ENCODE results near the gene USP44. TPM values are rescaled to one million over a fixed set of nuclear protein-coding genes. Genes with fewer than 3 reads are reported as not detected.

The USP44 gene
- total and polyA plus RNA-seq, 2 of the 13 experiments (the other 11 are each of a cell fraction or from before 2014, with no cell fraction given) = 0.05 to 0.07 TPM

DNA sequence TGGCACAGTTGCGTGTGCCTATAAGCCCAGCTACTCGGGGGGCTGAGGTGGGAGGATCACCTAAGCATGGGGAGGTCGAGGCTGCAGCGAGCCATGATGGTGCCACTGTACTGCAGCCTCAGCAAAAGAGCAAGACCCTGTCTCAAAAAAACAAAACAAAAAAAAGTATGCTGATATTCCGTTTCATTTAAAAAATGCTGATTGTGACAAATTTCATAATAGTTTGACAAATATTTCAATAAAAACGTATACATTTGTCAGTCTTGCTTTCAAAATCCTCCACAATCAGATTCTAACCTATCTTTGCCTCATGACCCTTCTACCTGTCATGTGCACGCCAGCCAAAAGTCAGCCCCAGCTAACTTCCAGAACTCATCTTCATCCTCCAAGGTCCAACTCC, 9.8 kb downstream of the USP44 start (continued):
- TF ChIP-seq KLF16 (CRISPR knock-in tag; IDR thresholded peaks at IDR 0.05) = no peak

DNA sequence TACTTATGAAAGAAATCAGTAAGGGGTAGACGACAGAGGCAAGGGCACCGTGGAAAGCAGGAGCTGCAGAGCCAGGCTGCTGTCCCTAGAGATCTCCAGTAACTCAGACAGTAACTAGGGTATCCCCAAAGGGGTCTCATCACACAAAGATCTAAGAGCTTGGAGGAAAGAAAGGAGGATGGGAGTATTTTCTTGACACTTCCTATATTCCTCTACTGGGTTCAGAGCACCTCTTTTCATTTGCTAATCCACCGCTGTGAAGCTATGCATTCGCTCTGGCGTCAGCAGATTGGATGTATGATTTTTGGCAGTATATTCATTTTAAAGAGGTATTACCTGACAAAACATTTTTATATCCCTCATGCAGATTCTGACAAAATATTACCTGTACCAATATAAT, 12.6 kb downstream of the USP44 start:
- FAIRE-seq (no peak), ATAC-seq (no peak), DNase-seq (ENCODE audit: low spot score) (no peak)
- intact Hi-C loops (cut with micrococcal nuclease; ENCODE audit: unreplicated experiment) = no loop called here
- Histone ChIP-seq H2AFZ (ENCODE audit: low read length) (no peak overlapping the region), H3K4me3 (replicated peaks in 1 of 3; ENCODE audit: insufficient read depth in 1 of 3, low read depth in 2 of 3, low read length in 3 of 3) (no peak overlapping the region), H3K4me2 (ENCODE audit: low read depth, low read length) (no peak overlapping the region), H3K27ac (ENCODE audit: extremely low read length, insufficient read depth, low read length) (no peak overlapping the region), H3K4me1 (ENCODE audit: insufficient read depth, low read length) (no peaks in the 10 kb centered on the region), H3K79me2 (ENCODE audit: insufficient read depth, low read length) (no peaks in the 10 kb centered on the region), H3K36me3 (replicated peaks in 1 of 2; ENCODE audit: control insufficient read depth in 1 of 2, insufficient read depth in 2 of 2, low read length in 2 of 2) (no peaks in the 10 kb centered on the region), H3K27me3 (ENCODE audit: control insufficient read depth in 1 of 2, insufficient read depth in 2 of 2, low read length in 2 of 2) (peaks cover 0 to 9% of the 10 kb centered on the region in 2 experiments; a peak in 2 of 5 replicates), H4K20me1 (ENCODE audit: insufficient read depth, low read length) (no peaks in the 10 kb centered on the region), H3K9ac (ENCODE audit: insufficient read depth, low read depth, low read length) (no peak overlapping the region), H3K9me3 (ENCODE audit: low read length) (no peaks in the 10 kb centered on the region)
- no TSS peak for BruUV-seq (replicated peaks)
- TF ChIP-seq ZNF607 (CRISPR knock-in tag; IDR thresholded peaks at IDR 0.05; ENCODE audit: borderline replicate concordance) (no peak), ATF7 (IDR thresholded peaks at IDR 0.05) (no peak), ATF7 (CRISPR knock-in tag; IDR thresholded peaks at IDR 0.05) (no peak), TMF1 (CRISPR knock-in tag; IDR thresholded peaks at IDR 0.05; ENCODE audit: low read depth) (no peak), RAD21 (CRISPR knock-in tag; IDR thresholded peaks at IDR 0.05) (no peak), ZC3H4 (CRISPR knock-in tag; IDR thresholded peaks at IDR 0.05; ENCODE audit: borderline replicate concordance) (no peak), ZFP1 (CRISPR knock-in tag; IDR thresholded peaks at IDR 0.05) (no peak), NONO (IDR thresholded peaks at IDR 0.05) (no peak), NONO (CRISPR knock-in tag; conservative IDR thresholded peaks at IDR 0.05) (no peak), ZNF556 (CRISPR knock-in tag; IDR thresholded peaks at IDR 0.05; ENCODE audit: borderline replicate concordance) (no peak), PHF5A (CRISPR knock-in tag; IDR thresholded peaks at IDR 0.05; ENCODE audit: low read depth, unreplicated experiment) (no peak), ZNF432 (CRISPR knock-in tag; IDR thresholded peaks at IDR 0.05; ENCODE audit: borderline replicate concordance) (no peak), HES4 (CRISPR knock-in tag; IDR thresholded peaks at IDR 0.05; ENCODE audit: borderline replicate concordance) (no peak)
- TF ChIP-seq, protein P1, sequence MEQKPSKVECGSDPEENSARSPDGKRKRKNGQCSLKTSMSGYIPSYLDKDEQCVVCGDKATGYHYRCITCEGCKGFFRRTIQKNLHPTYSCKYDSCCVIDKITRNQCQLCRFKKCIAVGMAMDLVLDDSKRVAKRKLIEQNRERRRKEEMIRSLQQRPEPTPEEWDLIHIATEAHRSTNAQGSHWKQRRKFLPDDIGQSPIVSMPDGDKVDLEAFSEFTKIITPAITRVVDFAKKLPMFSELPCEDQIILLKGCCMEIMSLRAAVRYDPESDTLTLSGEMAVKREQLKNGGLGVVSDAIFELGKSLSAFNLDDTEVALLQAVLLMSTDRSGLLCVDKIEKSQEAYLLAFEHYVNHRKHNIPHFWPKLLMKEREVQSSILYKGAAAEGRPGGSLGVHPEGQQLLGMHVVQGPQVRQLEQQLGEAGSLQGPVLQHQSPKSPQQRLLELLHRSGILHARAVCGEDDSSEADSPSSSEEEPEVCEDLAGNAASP (CRISPR knock-in tag; IDR thresholded peaks at IDR 0.05; ENCODE audit: borderline replicate concordance) = no peak
- TF ChIP-seq, protein P2, sequence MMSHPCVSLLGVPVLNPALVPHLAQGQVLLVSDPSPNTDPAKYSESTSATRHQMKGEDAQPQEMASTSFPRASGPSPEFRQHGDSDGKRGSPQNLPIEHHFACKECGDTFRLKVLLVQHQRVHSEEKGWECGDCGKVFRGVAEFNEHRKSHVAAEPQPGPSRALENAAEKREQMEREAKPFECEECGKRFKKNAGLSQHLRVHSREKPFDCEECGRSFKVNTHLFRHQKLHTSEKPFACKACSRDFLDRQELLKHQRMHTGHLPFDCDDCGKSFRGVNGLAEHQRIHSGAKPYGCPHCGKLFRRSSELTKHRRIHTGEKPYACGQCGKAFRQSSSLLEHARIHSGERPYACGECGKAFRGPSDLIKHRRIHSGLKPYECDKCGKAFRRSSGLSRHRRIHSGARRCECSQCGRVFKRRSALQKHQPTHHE (CRISPR knock-in tag; IDR thresholded peaks at IDR 0.05; ENCODE audit: borderline replicate concordance) = no peak
- TF ChIP-seq, protein P3, sequence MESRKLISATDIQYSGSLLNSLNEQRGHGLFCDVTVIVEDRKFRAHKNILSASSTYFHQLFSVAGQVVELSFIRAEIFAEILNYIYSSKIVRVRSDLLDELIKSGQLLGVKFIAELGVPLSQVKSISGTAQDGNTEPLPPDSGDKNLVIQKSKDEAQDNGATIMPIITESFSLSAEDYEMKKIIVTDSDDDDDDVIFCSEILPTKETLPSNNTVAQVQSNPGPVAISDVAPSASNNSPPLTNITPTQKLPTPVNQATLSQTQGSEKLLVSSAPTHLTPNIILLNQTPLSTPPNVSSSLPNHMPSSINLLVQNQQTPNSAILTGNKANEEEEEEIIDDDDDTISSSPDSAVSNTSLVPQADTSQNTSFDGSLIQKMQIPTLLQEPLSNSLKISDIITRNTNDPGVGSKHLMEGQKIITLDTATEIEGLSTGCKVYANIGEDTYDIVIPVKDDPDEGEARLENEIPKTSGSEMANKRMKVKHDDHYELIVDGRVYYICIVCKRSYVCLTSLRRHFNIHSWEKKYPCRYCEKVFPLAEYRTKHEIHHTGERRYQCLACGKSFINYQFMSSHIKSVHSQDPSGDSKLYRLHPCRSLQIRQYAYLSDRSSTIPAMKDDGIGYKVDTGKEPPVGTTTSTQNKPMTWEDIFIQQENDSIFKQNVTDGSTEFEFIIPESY (CRISPR knock-in tag; IDR thresholded peaks at IDR 0.05) = no peak
- in situ Hi-C loops (cut with HindIII; ENCODE audit: extremely low pct_ligation_motif_present, low pct_unique_long_range_greater_than_20kb) = loop anchor here (25.0 kb wide), 1 partner anchor 426 kb away; no protein-coding TSS in a partner anchor
- WGBS (ENCODE audit: low lambda C conversion rate) = 43% methylated on average over 5 of the region's 5 CpGs
- POLR2A ChIA-PET = no interaction called here
- CTCF ChIA-PET (ENCODE audit: low intra/inter-chr PET ratio, low total read pairs) = no interaction called here

All from HepG2 (cell line).